AG04450 (cell line): ENCODE data around the gene CCDC183. TPM values are rescaled to one million over a fixed set of nuclear protein-coding genes. Genes with fewer than 3 reads are reported as not detected.

Experiments
- CTCF ChIA-PET: fragments of 300-600, 350-600 bp; formaldehyde crosslinking; extraction: SDS; loops from one replicate; lab custom pipeline; 2022; ENCODE audit warnings: antibody characterized with exemption, inconsistent platforms; lab: Charles Lee
- POLR2A ChIA-PET: fragments of 350-600 bp; formaldehyde crosslinking; extraction: SDS; loops from one replicate; lab custom pipeline; 2021; ENCODE audit warnings: antibody characterized with exemption, inconsistent platforms; lab: Yijun Ruan, JAX
- DNase-seq: peaks from one replicate; pipeline ENCODE4 v3.0.0-alpha.2; 2011; ENCODE audit warnings: low read depth, low spot score
- H3K27ac ChIP-seq: one replicate; pipeline ENCODE4 v1.5.1; 2012; ENCODE audit warnings: low read depth, low read length, control low read depth
- H3K27me3 ChIP-seq: one replicate; pipeline ENCODE4 v1.6.0; 2012; ENCODE audit warnings: low read length; ENCODE audit not compliant: control insufficient read depth, insufficient read depth
- H3K4me3 ChIP-seq: 2 replicates; pipeline ENCODE4 v1.5.1; 2011; ENCODE audit warnings: mild to moderate bottlenecking, low read depth, low read length, control low read depth
- H3K9me3 ChIP-seq: 2 replicates; pipeline ENCODE4 v1.5.1; 2012; ENCODE audit warnings: low read length; ENCODE audit not compliant: control insufficient read depth, insufficient read depth
- polyA plus RNA-seq: library from polyadenylated mRNA; depleted of rRNA; stranded (reverse); fragments of >200 nt; gene quantifications from 2 replicates; pipeline ENCODE4 v1.2.3, GENCODE V29; 2011
- TF ChIP-seq, protein P1 (sequence below): IDR thresholded peaks from 2 replicates; pipeline ENCODE4 v1.5.1; 2011; ENCODE audit warnings: low read depth, low read length, control low read depth, inconsistent platforms

The CCDC183 gene
- polyA plus RNA-seq, 1 experiment: 0.21 TPM

DNA sequence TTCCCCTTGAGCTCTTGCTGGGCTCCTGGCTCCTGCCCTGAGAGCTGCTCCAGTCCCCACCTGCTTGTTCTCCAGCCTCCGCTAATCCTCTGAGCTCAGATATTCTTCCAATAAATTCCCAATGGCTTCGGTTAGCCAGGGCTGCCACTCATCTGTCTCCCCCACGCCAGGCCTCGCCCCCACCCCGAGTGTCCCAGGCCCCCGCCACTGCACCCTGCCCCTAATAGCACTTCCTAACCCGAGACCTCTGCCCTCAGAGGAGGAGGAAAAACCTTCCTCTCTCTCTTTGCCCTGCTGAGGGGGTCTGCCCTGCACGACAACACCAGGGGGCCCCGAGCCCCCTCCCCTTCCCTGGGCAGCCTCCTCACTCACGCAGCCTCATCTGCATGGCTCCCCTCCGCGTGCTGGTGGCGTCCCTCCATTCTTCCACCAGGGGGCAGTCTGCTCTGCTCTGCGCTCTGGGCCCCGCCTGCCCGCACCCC is 26.4 kb upstream of the CCDC183 start:
- Histone ChIP-seq H3K4me3 (no peak overlapping the region), H3K27me3 (peaks cover 9% of the 10 kb centered on the region), H3K27ac (no peak overlapping the region), H3K9me3 (peaks cover 9% of the 10 kb centered on the region)
- TF ChIP-seq, protein P1, sequence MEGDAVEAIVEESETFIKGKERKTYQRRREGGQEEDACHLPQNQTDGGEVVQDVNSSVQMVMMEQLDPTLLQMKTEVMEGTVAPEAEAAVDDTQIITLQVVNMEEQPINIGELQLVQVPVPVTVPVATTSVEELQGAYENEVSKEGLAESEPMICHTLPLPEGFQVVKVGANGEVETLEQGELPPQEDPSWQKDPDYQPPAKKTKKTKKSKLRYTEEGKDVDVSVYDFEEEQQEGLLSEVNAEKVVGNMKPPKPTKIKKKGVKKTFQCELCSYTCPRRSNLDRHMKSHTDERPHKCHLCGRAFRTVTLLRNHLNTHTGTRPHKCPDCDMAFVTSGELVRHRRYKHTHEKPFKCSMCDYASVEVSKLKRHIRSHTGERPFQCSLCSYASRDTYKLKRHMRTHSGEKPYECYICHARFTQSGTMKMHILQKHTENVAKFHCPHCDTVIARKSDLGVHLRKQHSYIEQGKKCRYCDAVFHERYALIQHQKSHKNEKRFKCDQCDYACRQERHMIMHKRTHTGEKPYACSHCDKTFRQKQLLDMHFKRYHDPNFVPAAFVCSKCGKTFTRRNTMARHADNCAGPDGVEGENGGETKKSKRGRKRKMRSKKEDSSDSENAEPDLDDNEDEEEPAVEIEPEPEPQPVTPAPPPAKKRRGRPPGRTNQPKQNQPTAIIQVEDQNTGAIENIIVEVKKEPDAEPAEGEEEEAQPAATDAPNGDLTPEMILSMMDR: peak; percentile 54
- POLR2A ChIA-PET: no interaction called here
- no peak for DNase-seq
- CTCF ChIA-PET: interaction anchor here (0.6 to 1.9 kb wide), 4 partner anchors 8 to 735 kb away, joined by 3 to 6 read pairs (median 4); no protein-coding TSS in a partner anchor

DNA sequence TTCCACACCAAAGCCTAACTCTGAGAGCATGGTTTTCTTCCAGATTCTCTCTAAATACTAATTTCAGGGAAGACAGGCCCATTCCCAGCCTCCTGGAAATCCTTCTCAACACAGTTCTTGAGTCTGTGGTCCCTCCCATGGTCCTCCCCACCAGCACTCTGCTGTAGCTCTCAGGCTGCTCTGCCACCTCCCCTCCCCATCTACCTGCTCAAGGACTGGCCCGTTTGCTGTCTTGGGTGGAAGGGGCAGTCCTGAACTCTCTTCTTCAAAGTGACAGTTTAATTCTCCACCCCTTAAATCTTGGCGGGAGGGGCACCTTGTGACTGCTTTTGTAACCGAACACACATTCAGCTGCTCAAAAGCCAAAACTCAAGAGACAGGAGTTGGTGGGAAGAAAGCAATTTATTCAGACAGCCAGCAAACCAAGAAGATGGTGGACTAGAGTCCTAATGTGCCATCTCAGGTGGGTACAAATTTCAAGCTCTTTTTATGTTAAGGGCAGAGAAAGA is 24.2 kb upstream of the CCDC183 start:
- peaks cover 9% of the 10 kb centered on the region for H3K9me3 ChIP-seq
- CTCF ChIA-PET: interaction anchor here (0.9 to 1.2 kb wide), 2 partner anchors 11 to 45 kb away, joined by 3 to 8 read pairs; no protein-coding TSS in a partner anchor
- DNase-seq: no peak
- peaks cover 10% of the 10 kb centered on the region for H3K27me3 ChIP-seq
- peak overlapping the region; percentile 11 for H3K27ac ChIP-seq
- H3K4me3 ChIP-seq: no peak overlapping the region
- POLR2A ChIA-PET: interaction anchor here (0.6 kb wide), 1 partner anchor 12 kb away, joined by 3 read pairs; no protein-coding TSS in a partner anchor
- TF ChIP-seq, protein P1: no peak

DNA sequence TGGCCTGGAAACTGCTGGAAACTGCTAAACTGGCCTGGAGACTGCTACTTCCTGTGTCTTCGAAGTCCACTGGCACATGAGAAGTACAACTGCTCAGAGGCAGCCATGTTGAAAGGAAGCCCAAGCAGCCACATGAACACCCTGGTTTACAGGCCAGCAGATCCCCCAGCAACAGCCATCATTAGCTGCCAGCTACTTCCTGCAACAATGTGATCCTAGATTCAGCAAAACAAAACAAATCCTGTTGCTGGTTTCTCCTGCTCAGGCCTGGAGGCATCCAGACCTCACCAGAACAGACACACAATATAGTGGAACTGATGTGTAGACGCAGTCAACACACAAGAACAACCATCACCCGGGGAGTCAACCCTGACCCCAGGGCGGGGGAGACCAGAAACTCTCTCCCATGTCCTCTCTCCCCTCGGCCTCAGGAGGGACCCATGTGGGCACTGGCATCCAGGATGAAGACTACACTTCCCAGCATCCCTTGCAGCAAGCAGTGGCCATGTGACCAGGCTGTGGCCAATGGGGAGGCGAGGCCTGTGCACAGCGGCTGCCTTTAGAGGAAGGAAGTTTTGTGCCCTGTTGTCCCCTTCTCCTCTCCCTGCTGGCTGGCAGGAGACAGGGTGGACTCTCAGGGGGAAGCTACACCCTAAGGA is 22.6 kb upstream of the CCDC183 start:
- no peak for DNase-seq
- POLR2A ChIA-PET: no interaction called here
- CTCF ChIA-PET: no interaction called here

DNA sequence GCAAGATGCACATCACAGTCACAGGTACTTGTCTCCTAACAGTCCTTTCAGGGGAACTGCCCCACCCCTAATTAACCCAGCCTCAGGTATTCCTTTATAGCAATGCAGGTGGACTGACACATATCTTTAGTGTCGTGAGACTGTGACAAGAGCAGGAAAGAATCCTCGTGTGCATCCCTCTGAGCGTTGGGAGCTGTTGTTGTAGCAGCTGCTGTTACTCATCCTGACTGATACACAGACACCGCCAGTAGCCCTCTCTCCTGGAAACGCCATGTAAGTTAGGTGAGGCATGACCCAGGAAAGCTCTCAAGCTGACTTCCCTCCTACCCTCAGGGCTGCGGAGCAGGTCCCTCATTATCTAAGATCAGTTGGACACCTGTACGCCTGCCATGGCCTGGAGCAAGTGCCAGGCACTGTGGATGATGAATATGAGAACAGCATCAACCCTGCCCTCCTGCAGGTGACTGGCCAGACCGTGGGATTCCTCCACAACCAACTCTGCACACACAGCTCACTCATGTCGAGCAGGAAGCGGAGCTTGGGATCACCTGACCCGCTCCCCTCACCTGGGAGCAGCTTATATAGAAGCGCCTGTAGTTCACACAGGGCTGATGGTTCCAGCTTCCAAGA is 21.6 kb upstream of the CCDC183 start:
- CTCF ChIA-PET: no interaction called here
- Histone ChIP-seq H3K9me3 (peaks cover 9% of the 10 kb centered on the region), H3K4me3 (no peak overlapping the region), H3K27me3 (peaks cover 25% of the 10 kb centered on the region), H3K27ac (no peak overlapping the region)
- no peak for DNase-seq
- POLR2A ChIA-PET: no interaction called here
- TF ChIP-seq, protein P1: no peak

More for the DNA sequence above, 22.6 kb upstream of the CCDC183 start:
- Histone ChIP-seq H3K27ac (no peak overlapping the region), H3K27me3 (peaks cover 17% of the 10 kb centered on the region), H3K4me3 (no peak overlapping the region), H3K9me3 (peaks cover 9% of the 10 kb centered on the region)
- TF ChIP-seq, protein P1: no peak

DNA sequence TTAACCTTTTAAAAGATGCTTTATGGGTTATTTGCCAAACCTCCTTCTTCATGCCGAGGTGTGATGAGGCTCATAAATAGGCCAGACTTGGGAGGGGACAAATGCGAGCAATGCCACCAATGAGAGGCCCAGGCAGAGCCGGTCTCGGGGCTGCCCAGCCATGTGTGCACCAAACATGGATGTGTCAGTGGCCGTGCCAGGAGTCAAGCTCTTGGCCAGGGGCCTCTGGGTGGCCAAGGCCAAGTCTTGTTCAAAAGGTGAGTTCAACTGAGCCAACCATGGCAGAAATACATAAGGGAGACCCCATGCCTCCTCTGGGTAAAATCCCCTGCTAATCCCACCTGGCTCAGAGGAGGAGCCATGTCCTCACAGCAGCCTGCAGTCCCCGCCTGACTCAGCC is 20.9 kb upstream of the CCDC183 start:
- ChIA-PET CTCF (no interaction called here), POLR2A (no interaction called here)
- no peak for DNase-seq

More for the DNA sequence above, 20.9 kb upstream of the CCDC183 start:
- peaks cover 28% of the 10 kb centered on the region for H3K27me3 ChIP-seq
- peaks cover 9% of the 10 kb centered on the region for H3K9me3 ChIP-seq
- H3K4me3 ChIP-seq: no peak overlapping the region
- TF ChIP-seq, protein P1: no peak
- no peak overlapping the region for H3K27ac ChIP-seq
